Pancreas (tissue), 10 donors: ENCODE measurements around the gene ME3. TPM values are rescaled to one million over a fixed set of nuclear protein-coding genes. Genes with fewer than 3 reads are reported as not detected.

Experiments
- ATAC-seq, 4 donors: fragments of 200-7000 bp; cut with Tn5 transposase; one replicate each; pipeline versions ENCODE4 v1.8.0 to v1.9.1; 2020; ENCODE audit warnings: mild to moderate bottlenecking in 4 of 4, moderate library complexity in 4 of 4
- DNase-seq, 6 donors: peaks; one replicate each; pipeline ENCODE4 v3.0.0-alpha.2; 2020
- FAIRE-seq: peaks from 2 replicates; lab custom pipeline; 2012; peaks lifted over from hg19 to GRCh38; lab: Jason Lieb, UNC
- H3K27ac ChIP-seq, 4 donors: fragments of 200-600 bp; sonication (generic); 1 replicate in 3 of 4; 2 replicates in 1 of 4; pipeline versions ENCODE4 v1.5.0 to v1.8.0; 2020
- H3K27me3 ChIP-seq, 4 donors: fragments of 200-600 bp; one replicate each; pipeline ENCODE4 v1.8.0; 2021
- H3K36me3 ChIP-seq, 3 donors: fragments of 200-600 bp; sonication (generic) in 1 of 3; one replicate each; pipeline versions ENCODE4 v1.5.0 to v1.8.0; 2020 to 2021
- H3K4me1 ChIP-seq, 3 donors: fragments of 200-600 bp; one replicate each; pipeline ENCODE4 v1.8.0; 2021
- H3K4me3 ChIP-seq, 4 donors: fragments of 200-600 bp; sonication (generic) in 2 of 4; one replicate each; pipeline versions ENCODE4 v1.5.0 to v1.8.0; 2020 to 2021
- H3K9me3 ChIP-seq, 4 donors: fragments of 200-600 bp; one replicate each; pipeline ENCODE4 v1.8.0; 2021
- WGBS, 2 donors: extraction: QIAGEN DNeasy Blood & Tissue Kit; methylation state at CpG; one replicate each; pipeline ENCODE4 v1.1.7; 2013; 5-methylcytosine and 5-hydroxymethylcytosine counted together
- intact Hi-C, 3 donors: fragments of 100-400 bp; cut with DNase I; formaldehyde crosslinking; loops; one replicate each; pipeline versions ENCODE4 v1.11.1 to v1.14.2; 2022
- polyA plus RNA-seq, 2 donors: library from polyadenylated mRNA; stranded (reverse); fragments of 200-250 nt; gene quantifications; one replicate each; pipeline ENCODE4 v1.2.3, GENCODE V29; 2013
- total RNA-seq, 6 donors: library from RNA; stranded (reverse); fragmentation: NEBNext Ultra II Directional in 4 of 6; extraction: Animal tissue kit (Norgen Biotek cat#: 25700) in 4 of 6; gene quantifications; one replicate each; pipeline versions ENCODE4 v1.2.1 to v1.2.4, GENCODE V29; 2021 to 2023
- TF ChIP-seq, protein P1 (sequence below), 4 donors: fragments of 200-600 bp; sonication (generic) in 3 of 4; IDR thresholded peaks; one replicate each; pipeline versions ENCODE4 v1.5.0 to v1.8.0; 2021; ENCODE audit warnings: antibody characterized with exemption in 4 of 4
- donor health status: healthy with polysubstance abuse.
- donor health status: DM: no; HTN: no; CAD: no; lungs with moderate emphysema.
- donor health status: DM: no; HTN: no; CAD: no.
- donor health status: control.
- donor health status: control.
- donor health status: Bipolar disorder and iron deficiency.
- donor health status: DM: yes; HTN: yes; CAD: no.
- donor health status: DM: no; HTN: no; CAD: no.
- donor health status: DM: no; HTN: no; CAD: no.
- donor health status: DM: yes; HTN: yes; CAD: no.

The ME3 gene
- total and polyA plus RNA-seq, 8 donors = 6.5 to 38.8 (median 13.2) TPM

DNA sequence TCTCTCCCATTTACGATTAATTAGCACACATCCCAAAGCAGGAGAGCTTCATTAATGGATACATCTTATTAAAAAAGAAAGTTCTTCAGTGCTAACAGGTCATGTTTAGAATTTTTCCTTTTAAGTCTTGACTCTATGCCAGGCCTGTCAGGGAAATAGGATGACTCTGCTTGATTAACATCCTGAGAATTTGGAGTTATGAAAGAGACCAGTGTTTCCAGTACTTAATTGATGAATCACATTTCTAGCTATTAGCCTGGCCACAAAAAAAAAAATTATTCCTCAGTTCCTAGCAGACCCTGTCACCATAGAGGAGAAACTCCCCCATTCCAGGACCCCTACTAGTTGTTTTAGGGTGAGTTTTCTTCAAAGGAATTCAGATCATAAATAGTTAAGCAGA lies 23.6 kb upstream of the ME3 start:
- peaks cover 0 to 3% (median 0%) of the 10 kb centered on the region in 3 donors for H3K4me1 ChIP-seq
- 54 to 68% methylated on average over 1 of the region's 1 CpG for WGBS, 2 donors
- FAIRE-seq (peak; percentile 32), ATAC-seq (peak in 3 of 4 donors; percentile 73 to 86 (median 77)), DNase-seq (no peak)
- H3K4me3 ChIP-seq = no peak overlapping the region
- H3K27ac ChIP-seq = peak overlapping the region in 2 of 4 donors; percentile 29 to 43
- H3K27me3 ChIP-seq = no peaks in the 10 kb centered on the region
- TF ChIP-seq, protein P1, sequence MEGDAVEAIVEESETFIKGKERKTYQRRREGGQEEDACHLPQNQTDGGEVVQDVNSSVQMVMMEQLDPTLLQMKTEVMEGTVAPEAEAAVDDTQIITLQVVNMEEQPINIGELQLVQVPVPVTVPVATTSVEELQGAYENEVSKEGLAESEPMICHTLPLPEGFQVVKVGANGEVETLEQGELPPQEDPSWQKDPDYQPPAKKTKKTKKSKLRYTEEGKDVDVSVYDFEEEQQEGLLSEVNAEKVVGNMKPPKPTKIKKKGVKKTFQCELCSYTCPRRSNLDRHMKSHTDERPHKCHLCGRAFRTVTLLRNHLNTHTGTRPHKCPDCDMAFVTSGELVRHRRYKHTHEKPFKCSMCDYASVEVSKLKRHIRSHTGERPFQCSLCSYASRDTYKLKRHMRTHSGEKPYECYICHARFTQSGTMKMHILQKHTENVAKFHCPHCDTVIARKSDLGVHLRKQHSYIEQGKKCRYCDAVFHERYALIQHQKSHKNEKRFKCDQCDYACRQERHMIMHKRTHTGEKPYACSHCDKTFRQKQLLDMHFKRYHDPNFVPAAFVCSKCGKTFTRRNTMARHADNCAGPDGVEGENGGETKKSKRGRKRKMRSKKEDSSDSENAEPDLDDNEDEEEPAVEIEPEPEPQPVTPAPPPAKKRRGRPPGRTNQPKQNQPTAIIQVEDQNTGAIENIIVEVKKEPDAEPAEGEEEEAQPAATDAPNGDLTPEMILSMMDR (IDR thresholded peaks at IDR 0.05) = no peak
- intact Hi-C loops = no loop called here
- H3K9me3 ChIP-seq = no peaks in the 10 kb centered on the region
- H3K36me3 ChIP-seq = no peaks in the 10 kb centered on the region

DNA sequence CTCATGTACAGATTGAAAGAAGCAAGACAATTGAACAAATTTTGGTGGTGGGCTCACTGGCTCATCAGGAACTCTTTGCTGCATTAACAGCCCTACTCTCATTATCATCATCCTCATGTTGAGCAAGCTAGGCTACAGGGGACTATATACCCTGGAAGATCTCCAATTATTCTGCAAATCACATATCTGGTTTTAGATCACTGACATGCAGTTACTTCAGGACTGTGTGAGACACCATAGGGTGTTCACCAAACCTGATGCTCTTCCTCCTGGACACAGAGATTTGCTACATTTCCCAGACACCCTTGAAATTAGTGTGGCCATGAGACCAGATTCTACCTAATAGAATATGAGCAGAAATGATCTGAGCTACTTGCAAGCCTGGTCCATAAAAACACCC lies 23.0 kb upstream of the ME3 start:
- H3K9me3 ChIP-seq = no peaks in the 10 kb centered on the region
- H3K4me3 ChIP-seq = no peak overlapping the region
- ATAC-seq (peak in 2 of 4 donors; percentile 28 to 45), DNase-seq (no peak), FAIRE-seq (no peak)
- H3K36me3 ChIP-seq = no peaks in the 10 kb centered on the region
- intact Hi-C loops = no loop called here
- no peaks in the 10 kb centered on the region for H3K27me3 ChIP-seq
- peaks cover 0 to 3% (median 0%) of the 10 kb centered on the region in 3 donors for H3K4me1 ChIP-seq
- TF ChIP-seq, protein P1 (IDR thresholded peaks at IDR 0.05) = no peak
- peak overlapping the region in 1 of 4 donors; percentile 43 for H3K27ac ChIP-seq

- ATAC-seq (no peak), FAIRE-seq (no peak), DNase-seq (no peak)
- TF ChIP-seq, protein P1 (IDR thresholded peaks at IDR 0.05) = no peak
- WGBS, 2 donors = 82 to 85% methylated on average over 1 of the region's 1 CpG
- H3K27me3 ChIP-seq = no peaks in the 10 kb centered on the region
- no peak overlapping the region for H3K4me3 ChIP-seq
- H3K4me1 ChIP-seq = peaks cover 0 to 3% (median 0%) of the 10 kb centered on the region in 3 donors
- H3K9me3 ChIP-seq = no peaks in the 10 kb centered on the region
- intact Hi-C loops = no loop called here
- H3K27ac ChIP-seq = no peak overlapping the region
- H3K36me3 ChIP-seq = no peaks in the 10 kb centered on the region
Measured at GRCh38 chr11:86693518-86693917, 21.1 kb upstream of the ME3 start.

- no peak for DNase-seq
- intact Hi-C loops = no loop called here
- Histone ChIP-seq H3K9me3 (no peaks in the 10 kb centered on the region), H3K27me3 (no peaks in the 10 kb centered on the region), H3K36me3 (no peaks in the 10 kb centered on the region), H3K4me3 (no peak overlapping the region), H3K27ac (no peak overlapping the region), H3K4me1 (peaks cover 0 to 8% (median 0%) of the 10 kb centered on the region in 3 donors)
- TF ChIP-seq, protein P1 (IDR thresholded peaks at IDR 0.05) = no peak
- FAIRE-seq = no peak
- WGBS, 2 donors = 99 to 100% methylated on average over 1 of the region's 1 CpG
- ATAC-seq = no peak
Measured at GRCh38 chr11:86692746-86693145, 20.3 kb upstream of the ME3 start.

DNA sequence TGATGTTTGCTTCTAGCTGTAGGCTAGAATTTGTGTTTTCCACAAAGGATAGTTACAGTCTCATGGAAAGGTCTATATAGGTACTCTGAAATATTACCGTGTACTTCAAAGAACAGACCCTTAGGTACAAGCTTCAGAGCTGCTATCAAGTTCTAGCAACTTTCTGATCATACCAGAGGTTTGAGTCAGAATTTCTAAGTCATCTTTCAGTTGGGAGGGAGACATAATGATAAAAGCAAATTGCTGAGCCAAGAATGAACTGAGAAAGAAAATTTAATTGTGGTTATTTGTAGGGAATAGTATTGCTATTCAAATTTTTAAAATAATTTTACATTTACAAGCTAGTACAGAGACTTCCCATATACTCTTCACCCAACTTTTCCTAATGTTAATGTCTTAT lies 19.9 kb upstream of the ME3 start:
- Histone ChIP-seq H3K9me3 (no peaks in the 10 kb centered on the region), H3K27me3 (no peaks in the 10 kb centered on the region), H3K4me1 (peaks cover 0 to 13% (median 0%) of the 10 kb centered on the region in 3 donors), H3K4me3 (no peak overlapping the region), H3K27ac (no peak overlapping the region), H3K36me3 (no peaks in the 10 kb centered on the region)
- FAIRE-seq (no peak), ATAC-seq (no peak), DNase-seq (no peak)
- intact Hi-C loops = no loop called here
- TF ChIP-seq, protein P1 (IDR thresholded peaks at IDR 0.05) = no peak
- WGBS, 2 donors = 91 to 96% methylated on average over 1 of the region's 1 CpG
